SW480 (cell line): ENCODE results near the gene SELENOS.
"Not testable (repeated sequence)": the region's sequence is repeated elsewhere in the genome, so short reads cannot be mapped to it uniquely, and the experiment has no call there.

Experiments used
- DNase-seq: peaks from one replicate; pipeline ENCODE4 v3.0.0-alpha.2; 2016; ENCODE audit warnings: low spot score

SELENOS gene

DNA sequence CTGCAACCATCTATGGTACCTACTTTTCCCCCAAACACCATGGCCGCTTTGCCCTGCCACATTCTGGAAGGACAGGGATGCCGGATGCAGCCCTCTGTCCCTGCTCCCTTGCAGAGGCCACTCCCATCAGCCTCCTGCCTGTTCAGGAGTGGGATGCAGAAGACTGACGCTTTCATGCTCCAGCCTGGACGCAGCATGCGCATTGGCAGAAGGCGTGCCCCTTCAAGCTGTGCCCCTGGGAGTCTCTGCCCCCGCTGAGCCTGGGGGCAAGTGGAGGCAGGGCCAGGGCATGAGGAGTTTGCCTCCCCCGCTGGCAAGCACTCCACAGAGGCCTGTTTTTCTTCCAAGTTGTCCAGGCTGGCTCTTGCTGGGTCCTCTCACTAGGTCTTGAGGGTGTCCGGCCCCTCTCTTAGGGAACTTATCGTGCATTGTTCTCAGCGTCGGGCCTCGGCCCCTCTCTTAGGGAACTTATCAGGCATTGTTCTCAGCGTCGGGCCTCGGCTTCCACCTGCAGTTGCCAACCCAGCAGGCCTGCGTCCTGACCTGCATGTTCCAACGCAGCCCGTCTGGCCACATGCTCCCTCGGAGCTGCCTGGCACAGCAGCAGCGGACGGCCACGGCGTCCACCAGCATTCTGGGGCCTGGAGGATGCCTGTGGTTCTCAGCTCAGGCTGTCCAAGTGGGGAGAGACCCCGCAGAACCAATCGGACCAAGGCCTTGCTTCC, 32.3 kb upstream of the SELENOS start:
- DNase-seq, result no peak

DNA sequence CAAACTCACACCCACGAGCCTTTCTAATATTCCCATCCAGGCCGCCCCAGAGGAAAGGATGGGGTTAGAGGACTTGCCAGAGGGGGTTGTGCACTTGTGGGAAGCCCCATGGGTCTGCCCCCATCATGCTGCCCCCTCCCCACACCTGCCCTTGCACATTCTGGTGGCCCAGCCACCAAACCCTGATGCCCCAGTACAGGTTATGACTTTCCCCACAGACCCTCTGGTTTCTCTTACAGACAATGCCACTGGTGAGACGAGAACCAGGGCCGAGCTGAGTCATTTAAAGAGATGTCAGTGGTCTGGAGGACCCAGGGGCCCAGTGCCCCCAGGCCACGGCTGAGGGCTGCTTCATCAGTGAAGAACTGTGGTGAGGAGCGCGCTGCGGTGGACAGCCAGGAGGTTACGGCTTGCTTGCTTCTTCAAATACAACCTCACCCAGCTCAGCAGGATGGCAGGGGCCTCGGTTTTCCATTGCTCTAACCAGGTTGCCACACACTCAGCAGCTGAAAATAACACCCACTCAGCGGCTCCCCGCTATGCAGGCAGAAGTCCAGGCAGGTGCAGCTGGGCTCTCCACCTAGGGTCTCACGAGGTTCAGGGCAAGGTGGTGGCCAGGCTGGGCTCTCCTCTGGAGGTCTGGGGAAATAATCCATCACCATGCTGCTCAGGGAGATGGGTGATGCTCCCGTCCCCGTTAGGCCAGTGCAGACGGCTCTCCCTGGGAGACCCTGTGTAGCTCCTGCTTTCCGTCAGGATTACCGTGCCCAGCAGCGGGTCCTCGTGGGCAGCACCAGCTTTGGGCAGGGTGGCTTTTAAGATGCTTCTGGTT, 31.5 kb upstream of the SELENOS start:
- no peak for DNase-seq

GRCh38 chr15:101307897-101308603, 30.8 kb upstream of the SELENOS start:
- DNase-seq, result no peak

DNA sequence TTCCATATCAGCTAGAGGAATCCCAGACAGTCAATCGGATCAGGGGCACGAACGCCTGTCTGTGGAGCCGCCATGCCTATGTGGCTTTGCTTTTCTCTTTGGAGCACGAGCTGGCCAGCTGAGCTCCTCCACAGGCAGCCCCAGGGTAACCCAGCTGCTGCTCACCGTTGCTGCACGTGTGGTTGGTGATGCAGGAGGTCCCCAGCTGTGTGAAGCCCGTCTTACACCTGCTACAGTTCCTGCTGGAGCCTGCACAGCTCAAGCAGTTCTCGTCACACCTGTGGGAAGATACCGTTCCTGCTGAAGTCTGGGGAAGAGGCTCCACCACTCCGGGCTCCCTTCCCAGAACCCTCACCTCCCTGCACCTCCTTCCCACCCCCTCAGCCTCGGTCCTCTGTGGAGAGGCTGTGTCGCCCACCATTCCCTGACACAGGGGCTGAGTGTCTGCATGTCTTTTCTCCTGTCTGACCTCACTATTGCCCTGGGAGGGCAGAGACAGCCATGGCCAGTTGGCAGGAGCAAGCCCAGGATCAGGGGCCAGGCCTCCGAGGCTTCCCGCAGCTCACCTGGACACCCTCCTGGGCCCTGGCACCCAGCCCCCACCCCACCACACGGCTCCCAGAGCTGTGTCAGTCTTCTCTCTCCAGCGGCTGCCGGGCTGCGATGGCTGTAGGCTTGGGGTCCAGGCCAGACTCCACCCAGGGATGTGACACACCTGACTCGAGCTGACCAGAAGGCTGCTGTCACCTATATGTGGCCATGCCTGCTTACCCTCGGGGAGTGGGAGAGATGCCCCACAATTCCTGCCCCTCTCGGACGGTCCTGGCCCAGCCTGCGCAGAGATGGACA, 30.0 kb upstream of the SELENOS start:
- no peak for DNase-seq

DNA sequence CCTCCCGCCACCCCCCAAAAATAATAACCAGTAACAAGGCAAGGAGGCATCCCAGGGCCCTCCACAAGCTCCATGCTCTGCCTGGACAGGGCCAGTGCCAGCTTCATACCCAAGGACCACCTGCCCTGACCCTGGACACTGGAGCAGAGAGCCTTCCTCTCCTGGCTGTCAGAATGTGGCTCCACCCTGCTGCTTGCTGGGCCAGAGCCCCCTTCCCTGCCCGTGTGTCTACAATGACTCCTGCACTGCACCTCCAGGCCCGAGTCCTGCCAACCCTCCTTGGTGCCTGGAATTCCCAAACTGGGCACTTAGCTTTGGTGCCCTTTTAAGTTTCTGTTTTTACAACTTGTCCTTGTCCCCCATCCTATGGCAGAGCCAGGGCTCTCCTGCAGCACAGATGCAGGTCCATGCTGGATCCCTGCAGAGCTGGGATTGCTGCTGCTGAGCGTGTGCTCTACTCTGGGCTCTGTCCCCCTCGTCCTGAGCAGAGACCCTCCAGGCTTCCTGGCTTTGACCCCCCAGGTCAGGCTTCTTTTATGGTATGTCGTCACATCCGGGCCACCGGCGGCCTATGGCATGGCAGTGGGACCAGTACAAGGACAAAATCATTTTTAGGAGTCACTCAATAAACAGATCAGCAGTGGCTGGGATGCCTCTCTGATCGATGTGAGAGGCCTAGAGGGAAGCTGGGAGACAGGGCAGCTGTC, 29.2 kb upstream of the SELENOS start:
- DNase-seq, result no peak

- DNase-seq, result no peak
These were observed 28.6 kb upstream of the SELENOS start for GRCh38 chr15:101305820-101306255.

- no peak for DNase-seq
These were observed 26.1 kb upstream of the SELENOS start for GRCh38 chr15:101303408-101303807.

- DNase-seq, result peak; percentile 56
These were observed 19.4 kb upstream of the SELENOS start for GRCh38 chr15:101296418-101297405.

- DNase-seq, result peak; percentile 72
These were observed 18.4 kb upstream of the SELENOS start for GRCh38 chr15:101295607-101296161.

DNA sequence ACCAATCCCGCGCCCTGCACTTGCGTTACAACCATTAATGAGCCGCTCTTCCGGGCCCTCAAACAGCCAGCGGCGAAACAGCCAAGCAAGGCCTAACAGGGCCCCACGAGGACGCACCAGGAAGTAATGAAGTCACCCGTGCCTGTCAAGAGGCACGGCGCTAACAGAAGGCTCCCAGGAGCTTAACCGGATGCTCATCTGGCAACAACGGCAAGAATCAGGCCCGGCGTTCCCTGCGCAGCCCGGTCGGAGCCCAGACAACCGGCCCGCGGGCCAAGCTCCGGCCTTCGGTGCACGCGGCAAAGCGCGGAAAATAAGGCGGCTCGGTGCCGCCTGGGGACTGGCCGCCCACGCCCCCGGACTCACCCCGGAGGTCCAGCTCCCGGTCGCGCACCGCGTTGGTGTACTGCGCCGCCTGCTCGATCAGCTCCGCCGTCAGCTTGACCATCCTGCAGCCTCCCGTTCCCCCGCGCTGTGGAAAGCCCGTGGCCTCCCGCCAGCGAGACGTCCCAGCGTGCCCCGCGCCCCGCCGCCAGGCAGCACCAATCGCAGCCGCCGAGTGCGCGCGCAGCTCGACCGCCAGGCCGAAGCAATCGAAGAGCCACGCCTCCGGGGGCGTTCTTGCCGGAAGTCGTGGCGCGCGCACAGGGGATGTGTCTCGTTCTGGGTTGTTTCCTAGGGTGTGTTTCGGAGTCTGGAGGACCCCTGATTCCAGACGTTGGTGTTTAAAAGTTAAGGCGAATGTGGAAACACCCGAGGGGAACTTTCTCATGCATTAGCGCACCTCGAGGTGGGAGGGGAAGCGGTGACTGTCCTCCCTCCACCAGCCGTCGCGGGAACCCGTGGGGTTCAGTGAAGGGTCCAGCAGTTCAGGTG, 17.7 kb upstream of the SELENOS start, which contains the start of gene SNRPA1:
TSS of gene SNRPA1 (minus strand) at position 518 of the 876 bp plus-strand sequence. CDS start at position 448, 70 bp downstream.
- peak; percentile 94 for DNase-seq

DNA sequence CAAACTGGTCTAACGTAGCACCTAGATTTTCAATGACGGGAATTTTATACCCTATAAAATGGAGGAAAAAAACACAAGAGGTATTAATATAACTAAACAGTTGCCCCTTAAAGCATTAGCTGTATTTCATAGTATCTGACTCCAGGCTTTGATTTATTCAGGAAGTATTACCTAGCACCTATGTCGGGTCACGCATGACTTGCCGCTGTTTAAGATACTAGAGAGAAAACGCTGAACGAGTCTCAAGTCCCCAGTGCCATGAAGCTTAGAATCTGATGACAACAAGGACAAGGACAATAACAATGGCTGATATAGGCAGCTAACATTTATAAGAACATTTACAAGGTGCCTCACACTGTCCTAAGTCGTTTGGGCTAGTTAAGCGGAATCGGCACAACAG, 15.8 kb upstream of the SELENOS start:
- DNase-seq, result no peak

GRCh38 chr15:101288905-101289513, 11.7 kb upstream of the SELENOS start:
- peak; percentile 54 for DNase-seq

DNA sequence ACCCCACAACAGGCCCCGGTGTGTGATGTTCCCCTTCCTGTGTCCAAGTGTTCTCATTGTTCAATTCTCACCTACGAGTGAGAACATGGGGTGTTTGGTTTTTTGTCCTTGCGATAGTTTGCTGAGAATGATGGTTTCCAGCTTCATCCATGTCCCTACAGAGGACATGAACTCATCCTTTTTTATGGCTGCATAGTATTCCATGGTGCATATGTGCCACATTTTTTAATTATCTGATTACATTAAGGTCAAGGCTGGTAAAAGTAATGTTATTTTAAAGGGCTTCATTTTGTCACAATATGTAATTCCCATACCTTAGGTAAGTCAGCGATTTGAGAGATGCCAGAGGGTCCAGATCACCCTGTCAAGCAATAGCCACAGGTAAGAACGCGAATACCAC, 10.1 kb upstream of the SELENOS start:
- not testable (repeated sequence) for DNase-seq

- no peak for DNase-seq
These were observed 9.3 kb upstream of the SELENOS start for GRCh38 chr15:101286471-101287114.

- no peak for DNase-seq
These were observed 6.6 kb upstream of the SELENOS start for GRCh38 chr15:101283931-101284330.

DNA sequence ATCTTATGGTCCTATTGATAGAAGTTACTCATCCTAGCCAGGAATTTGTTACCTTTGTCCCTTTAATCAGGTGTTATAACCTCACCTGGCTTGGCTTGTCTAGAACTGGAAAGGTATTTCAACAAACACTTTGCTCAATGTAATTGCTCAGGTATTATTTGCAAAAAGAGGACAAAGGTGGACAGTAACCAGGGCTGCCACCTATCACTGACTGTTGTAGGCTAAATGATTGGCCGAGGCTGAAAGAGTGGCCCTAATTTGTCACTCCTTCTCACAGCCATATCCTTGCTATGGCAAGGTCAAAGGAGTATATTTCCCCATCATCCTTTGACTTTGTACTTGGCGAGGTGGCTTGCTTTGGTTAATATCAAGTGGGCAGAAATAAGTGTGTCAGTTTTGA, 2.7 kb upstream of the SELENOS start:
- DNase-seq, result no peak

- no peak for DNase-seq
These were observed 769 bp upstream of the SELENOS start for GRCh38 chr15:101277943-101278564.
